WTC11 (cell line): Measurements from ENCODE around the gene IPO13. TPM values are rescaled to one million over a fixed set of nuclear protein-coding genes. Genes with fewer than 3 reads are reported as not detected.

Experiments used
- ATAC-seq: fragments of 200-7000 bp; cut with Tn5 transposase; 2 replicates; pipeline ENCODE4 v1.10.0; 2021; ENCODE audit warnings: mild to moderate bottlenecking, moderate library complexity
- CTCF ChIA-PET: fragments of 300-600 bp; sonication (Branson Sonifier 250); formaldehyde crosslinking; loops from one replicate; lab custom pipeline; 2021; ENCODE audit warnings: antibody characterized with exemption; lab: Charles Lee
- POLR2A ChIA-PET: fragments of 350-600 bp; sonication (Branson Sonifier 250); formaldehyde crosslinking; loops from one replicate; lab custom pipeline; 2021; ENCODE audit warnings: antibody characterized with exemption; lab: Charles Lee
- DNase-seq: peaks from one replicate; pipeline ENCODE4 v3.0.0; 2021; ENCODE audit warnings: low spot score
- H3K27ac Mint-ChIP-seq: 2 replicates; pipeline ENCODE4 v1.8.0; 2021; ENCODE audit warnings: mixed read lengths
- H3K27me3 Mint-ChIP-seq: 2 replicates; pipeline ENCODE4 v1.8.0; 2021; ENCODE audit warnings: low read depth, mild to moderate bottlenecking, moderate library complexity, mixed read lengths
- H3K36me3 Mint-ChIP-seq: 2 replicates; pipeline ENCODE4 v1.8.0; 2021; ENCODE audit warnings: mixed read lengths
- H3K4me1 Mint-ChIP-seq: 2 replicates; pipeline ENCODE4 v1.8.0; 2022; ENCODE audit warnings: mixed read lengths
- H3K4me3 Mint-ChIP-seq: 2 replicates; pipeline ENCODE4 v1.8.0; 2021; ENCODE audit warnings: mild to moderate bottlenecking, moderate library complexity, mixed read lengths
- H3K9me3 Mint-ChIP-seq: 2 replicates; pipeline ENCODE4 v1.8.0; 2021; ENCODE audit warnings: mixed read lengths
- CBFB ChIP-seq: sonication (generic); formaldehyde crosslinking; IDR thresholded peaks from 2 replicates; pipeline ENCODE4 v1.8.1; 2022; ENCODE audit warnings: mild to moderate bottlenecking, low read depth, missing genetic modification reagents
- CREM ChIP-seq: sonication (generic); formaldehyde crosslinking; IDR thresholded peaks from 2 replicates; pipeline ENCODE4 v1.8.1; 2022; ENCODE audit warnings: mild to moderate bottlenecking, missing genetic modification reagents, moderate library complexity
- ELF4 ChIP-seq: sonication (generic); formaldehyde crosslinking; IDR thresholded peaks from 2 replicates; pipeline ENCODE4 v1.8.1; 2022; ENCODE audit warnings: low read depth, mild to moderate bottlenecking, moderate library complexity, missing genetic modification reagents
- ESRRA ChIP-seq: sonication (generic); formaldehyde crosslinking; IDR thresholded peaks from 2 replicates; pipeline ENCODE4 v1.8.1; 2022; ENCODE audit warnings: mild to moderate bottlenecking, missing genetic modification reagents, borderline replicate concordance
- FOXJ3 ChIP-seq: sonication (generic); formaldehyde crosslinking; IDR thresholded peaks from 2 replicates; pipeline ENCODE4 v1.9.0; 2021; ENCODE audit warnings: missing genetic modification reagents, mild to moderate bottlenecking, borderline replicate concordance
- GRHL2 ChIP-seq: fragments of 250-450 bp; sonication (Bioruptor Pico); IDR thresholded peaks from 2 replicates; pipeline ENCODE4 v1.8.0; 2022; ENCODE audit warnings: mild to moderate bottlenecking, moderate library complexity; ENCODE audit not compliant: insufficient replicate concordance, severe bottlenecking
- HMGA2 ChIP-seq: fragments of 250-450 bp; sonication (Bioruptor Pico); IDR thresholded peaks from 2 replicates; pipeline ENCODE4 v1.4.0; 2021; ENCODE audit warnings: mild to moderate bottlenecking, moderate library complexity
- JUN ChIP-seq: sonication (generic); formaldehyde crosslinking; IDR thresholded peaks from 2 replicates; pipeline ENCODE4 v1.8.0; 2023; ENCODE audit warnings: mild to moderate bottlenecking, missing genetic modification reagents
- OVOL2 ChIP-seq: fragments of 250-450 bp; sonication (Bioruptor Pico); IDR thresholded peaks from 2 replicates; pipeline ENCODE4 v1.9.0; 2021; ENCODE audit warnings: mild to moderate bottlenecking, borderline replicate concordance
- SP1 ChIP-seq: sonication (generic); formaldehyde crosslinking; conservative IDR thresholded peaks from 2 replicates; pipeline ENCODE4 v1.8.1; 2022; ENCODE audit warnings: missing genetic modification reagents
- TCF7 ChIP-seq: sonication (generic); formaldehyde crosslinking; IDR thresholded peaks from 2 replicates; pipeline ENCODE4 v1.8.0; 2022; ENCODE audit warnings: mild to moderate bottlenecking, low read depth, missing genetic modification reagents, moderate library complexity
- ZNF121 ChIP-seq: sonication (generic); formaldehyde crosslinking; IDR thresholded peaks from 2 replicates; pipeline ENCODE4 v1.8.0; 2023; ENCODE audit warnings: missing genetic modification reagents
- ZNF263 ChIP-seq: sonication (generic); formaldehyde crosslinking; IDR thresholded peaks from 2 replicates; pipeline ENCODE4 v1.8.1; 2022; ENCODE audit warnings: low read depth, mild to moderate bottlenecking, moderate library complexity, missing genetic modification reagents
- ZNF396 ChIP-seq: fragments of 250-450 bp; sonication (Bioruptor Pico); IDR thresholded peaks from 2 replicates; pipeline ENCODE4 v1.8.0; 2021; ENCODE audit warnings: mild to moderate bottlenecking, moderate library complexity, borderline replicate concordance
- ZNF423 ChIP-seq: fragments of 250-450 bp; sonication (Bioruptor Pico); IDR thresholded peaks from 2 replicates; pipeline ENCODE4 v2.1.2; 2022; ENCODE audit warnings: mild to moderate bottlenecking, moderate library complexity
- ZNF671 ChIP-seq: fragments of 250-450 bp; sonication (Bioruptor Pico); IDR thresholded peaks from 2 replicates; pipeline ENCODE4 v1.8.0; 2021; ENCODE audit warnings: mild to moderate bottlenecking
- total RNA-seq: library from RNA; stranded (reverse); gene quantifications from 3 replicates; pipeline ENCODE4 v1.2.3, GENCODE V29; 2021
- TF ChIP-seq, protein P1 (sequence below): fragments of 250-450 bp; sonication (Bioruptor Pico); IDR thresholded peaks from 2 replicates; pipeline ENCODE4 v1.9.0; 2021; ENCODE audit warnings: mild to moderate bottlenecking
- TF ChIP-seq, protein P2 (sequence below): fragments of 200-600 bp; IDR thresholded peaks from 2 replicates; pipeline ENCODE4 v1.8.0; 2022; ENCODE audit warnings: antibody characterized with exemption
- TF ChIP-seq, protein P3 (sequence below): fragments of 250-450 bp; sonication (Bioruptor Pico); IDR thresholded peaks from 2 replicates; pipeline ENCODE4 v2.1.2; 2022; ENCODE audit warnings: mild to moderate bottlenecking, moderate library complexity
- TF ChIP-seq, protein P4 (sequence below): sonication (generic); formaldehyde crosslinking; IDR thresholded peaks from 2 replicates; pipeline ENCODE4 v1.8.1; 2022; ENCODE audit warnings: mild to moderate bottlenecking, missing genetic modification reagents, moderate library complexity, borderline replicate concordance
- TF ChIP-seq, protein P5 (sequence below): sonication (generic); formaldehyde crosslinking; conservative IDR thresholded peaks from 2 replicates; pipeline ENCODE4 v1.8.1; 2022; ENCODE audit warnings: mild to moderate bottlenecking, missing genetic modification reagents
- TF ChIP-seq, protein P6 (sequence below): sonication (generic); formaldehyde crosslinking; IDR thresholded peaks from 2 replicates; pipeline ENCODE4 v1.8.1; 2022; ENCODE audit warnings: low read depth, mild to moderate bottlenecking, moderate library complexity, missing genetic modification reagents, borderline replicate concordance
- TF ChIP-seq, protein P7 (sequence below): fragments of 250-450 bp; sonication (Bioruptor Pico); IDR thresholded peaks from 2 replicates; pipeline ENCODE4 v1.9.0; 2021; ENCODE audit warnings: mild to moderate bottlenecking, borderline replicate concordance
- TF ChIP-seq, protein P8 (sequence below): sonication (generic); formaldehyde crosslinking; IDR thresholded peaks from 2 replicates; pipeline ENCODE4 v1.8.0; 2022; ENCODE audit warnings: mild to moderate bottlenecking, missing genetic modification reagents

The IPO13 gene
- total RNA-seq, 1 experiment from 2014 or later, result 24.2 TPM

DNA sequence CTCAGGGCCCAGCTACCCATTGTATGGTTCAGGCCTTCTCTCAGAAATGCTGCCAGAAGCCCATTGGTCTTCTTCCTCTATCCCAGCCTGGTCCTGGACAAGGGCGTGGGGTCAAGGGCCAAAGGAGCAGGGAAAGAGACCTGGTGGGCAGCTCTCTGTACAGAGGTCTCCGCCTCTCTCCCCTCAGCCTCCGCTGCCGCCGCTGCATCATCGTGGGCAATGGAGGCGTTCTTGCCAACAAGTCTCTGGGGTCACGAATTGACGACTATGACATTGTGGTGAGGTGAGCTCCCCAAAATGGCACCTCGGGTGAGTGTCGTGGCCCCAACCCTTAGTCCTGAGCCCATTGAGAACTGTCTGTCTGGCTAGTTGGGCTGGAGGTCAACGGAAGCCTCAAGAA, 47.8 kb upstream of the IPO13 start:
- ChIA-PET CTCF (interaction anchor here (0.5 to 5.8 kb wide), 2 partner anchors 36 to 149 kb away, joined by 3 to 28 read pairs; no protein-coding TSS in a partner anchor), POLR2A (no interaction called here)
- no peak for ATAC-seq
- no peak for DNase-seq
- Mint-ChIP-seq H3K27ac (no peak overlapping the region), H3K27me3 (peaks cover 3% of the 10 kb centered on the region), H3K9me3 (no peaks in the 10 kb centered on the region), H3K4me1 (no peaks in the 10 kb centered on the region), H3K4me3 (no peak overlapping the region), H3K36me3 (no peaks in the 10 kb centered on the region)
- TF ChIP-seq CBFB (CRISPR knock-in tag) (no peak), ZNF396 (CRISPR knock-in tag) (no peak), CREM (CRISPR knock-in tag) (no peak), ZNF671 (CRISPR knock-in tag) (no peak), ZNF423 (CRISPR knock-in tag) (no peak), ELF4 (CRISPR knock-in tag) (no peak), FOXJ3 (CRISPR knock-in tag) (no peak), GRHL2 (no peak), SP1 (CRISPR knock-in tag) (no peak), ESRRA (CRISPR knock-in tag) (no peak), JUN (no peak), OVOL2 (CRISPR knock-in tag) (no peak), TCF7 (CRISPR knock-in tag) (no peak), HMGA2 (CRISPR knock-in tag) (no peak)
- TF ChIP-seq, protein P1, sequence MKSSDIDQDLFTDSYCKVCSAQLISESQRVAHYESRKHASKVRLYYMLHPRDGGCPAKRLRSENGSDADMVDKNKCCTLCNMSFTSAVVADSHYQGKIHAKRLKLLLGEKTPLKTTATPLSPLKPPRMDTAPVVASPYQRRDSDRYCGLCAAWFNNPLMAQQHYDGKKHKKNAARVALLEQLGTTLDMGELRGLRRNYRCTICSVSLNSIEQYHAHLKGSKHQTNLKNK, result no peak
- TF ChIP-seq, protein P2, sequence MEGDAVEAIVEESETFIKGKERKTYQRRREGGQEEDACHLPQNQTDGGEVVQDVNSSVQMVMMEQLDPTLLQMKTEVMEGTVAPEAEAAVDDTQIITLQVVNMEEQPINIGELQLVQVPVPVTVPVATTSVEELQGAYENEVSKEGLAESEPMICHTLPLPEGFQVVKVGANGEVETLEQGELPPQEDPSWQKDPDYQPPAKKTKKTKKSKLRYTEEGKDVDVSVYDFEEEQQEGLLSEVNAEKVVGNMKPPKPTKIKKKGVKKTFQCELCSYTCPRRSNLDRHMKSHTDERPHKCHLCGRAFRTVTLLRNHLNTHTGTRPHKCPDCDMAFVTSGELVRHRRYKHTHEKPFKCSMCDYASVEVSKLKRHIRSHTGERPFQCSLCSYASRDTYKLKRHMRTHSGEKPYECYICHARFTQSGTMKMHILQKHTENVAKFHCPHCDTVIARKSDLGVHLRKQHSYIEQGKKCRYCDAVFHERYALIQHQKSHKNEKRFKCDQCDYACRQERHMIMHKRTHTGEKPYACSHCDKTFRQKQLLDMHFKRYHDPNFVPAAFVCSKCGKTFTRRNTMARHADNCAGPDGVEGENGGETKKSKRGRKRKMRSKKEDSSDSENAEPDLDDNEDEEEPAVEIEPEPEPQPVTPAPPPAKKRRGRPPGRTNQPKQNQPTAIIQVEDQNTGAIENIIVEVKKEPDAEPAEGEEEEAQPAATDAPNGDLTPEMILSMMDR, result no peak
- TF ChIP-seq, protein P3, sequence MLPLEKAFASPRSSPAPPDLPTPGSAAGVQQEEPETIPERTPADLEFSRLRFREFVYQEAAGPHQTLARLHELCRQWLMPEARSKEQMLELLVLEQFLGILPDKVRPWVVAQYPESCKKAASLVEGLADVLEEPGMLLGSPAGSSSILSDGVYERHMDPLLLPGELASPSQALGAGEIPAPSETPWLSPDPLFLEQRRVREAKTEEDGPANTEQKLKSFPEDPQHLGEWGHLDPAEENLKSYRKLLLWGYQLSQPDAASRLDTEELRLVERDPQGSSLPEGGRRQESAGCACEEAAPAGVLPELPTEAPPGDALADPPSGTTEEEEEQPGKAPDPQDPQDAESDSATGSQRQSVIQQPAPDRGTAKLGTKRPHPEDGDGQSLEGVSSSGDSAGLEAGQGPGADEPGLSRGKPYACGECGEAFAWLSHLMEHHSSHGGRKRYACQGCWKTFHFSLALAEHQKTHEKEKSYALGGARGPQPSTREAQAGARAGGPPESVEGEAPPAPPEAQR (CRISPR knock-in tag), result no peak
- TF ChIP-seq, protein P4, sequence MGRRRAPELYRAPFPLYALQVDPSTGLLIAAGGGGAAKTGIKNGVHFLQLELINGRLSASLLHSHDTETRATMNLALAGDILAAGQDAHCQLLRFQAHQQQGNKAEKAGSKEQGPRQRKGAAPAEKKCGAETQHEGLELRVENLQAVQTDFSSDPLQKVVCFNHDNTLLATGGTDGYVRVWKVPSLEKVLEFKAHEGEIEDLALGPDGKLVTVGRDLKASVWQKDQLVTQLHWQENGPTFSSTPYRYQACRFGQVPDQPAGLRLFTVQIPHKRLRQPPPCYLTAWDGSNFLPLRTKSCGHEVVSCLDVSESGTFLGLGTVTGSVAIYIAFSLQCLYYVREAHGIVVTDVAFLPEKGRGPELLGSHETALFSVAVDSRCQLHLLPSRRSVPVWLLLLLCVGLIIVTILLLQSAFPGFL (CRISPR knock-in tag), result no peak
- TF ChIP-seq, protein P5, sequence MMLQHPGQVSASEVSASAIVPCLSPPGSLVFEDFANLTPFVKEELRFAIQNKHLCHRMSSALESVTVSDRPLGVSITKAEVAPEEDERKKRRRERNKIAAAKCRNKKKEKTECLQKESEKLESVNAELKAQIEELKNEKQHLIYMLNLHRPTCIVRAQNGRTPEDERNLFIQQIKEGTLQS (CRISPR knock-in tag), result no peak
- TF ChIP-seq, protein P6, sequence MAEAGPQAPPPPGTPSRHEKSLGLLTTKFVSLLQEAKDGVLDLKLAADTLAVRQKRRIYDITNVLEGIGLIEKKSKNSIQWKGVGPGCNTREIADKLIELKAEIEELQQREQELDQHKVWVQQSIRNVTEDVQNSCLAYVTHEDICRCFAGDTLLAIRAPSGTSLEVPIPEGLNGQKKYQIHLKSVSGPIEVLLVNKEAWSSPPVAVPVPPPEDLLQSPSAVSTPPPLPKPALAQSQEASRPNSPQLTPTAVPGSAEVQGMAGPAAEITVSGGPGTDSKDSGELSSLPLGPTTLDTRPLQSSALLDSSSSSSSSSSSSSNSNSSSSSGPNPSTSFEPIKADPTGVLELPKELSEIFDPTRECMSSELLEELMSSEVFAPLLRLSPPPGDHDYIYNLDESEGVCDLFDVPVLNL, result no peak

DNA sequence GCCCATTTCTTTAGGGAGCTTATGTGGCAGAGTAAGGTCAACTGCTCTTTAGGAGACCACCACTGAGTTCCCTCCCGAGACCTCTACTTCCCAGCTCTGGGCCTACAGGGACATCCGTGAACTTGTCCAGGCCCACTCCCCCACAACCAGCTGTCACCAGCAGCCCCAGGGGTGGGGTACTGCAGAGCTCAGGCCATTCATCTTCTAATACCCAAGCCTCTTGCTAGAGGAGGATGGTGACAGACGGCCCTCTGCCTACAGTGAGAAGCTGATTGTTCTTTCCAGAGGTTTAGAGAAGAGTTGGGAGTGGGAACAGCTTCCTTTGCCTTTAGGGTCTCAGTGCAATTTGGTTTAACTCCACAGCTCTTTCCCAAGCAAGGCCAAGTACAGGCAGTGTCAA, 46.4 kb upstream of the IPO13 start:
- Mint-ChIP-seq H3K9me3 (no peaks in the 10 kb centered on the region), H3K27ac (peak overlapping the region; percentile 73; the same call in 1 of the 2 replicates), H3K4me1 (no peaks in the 10 kb centered on the region), H3K27me3 (peaks cover 14% of the 10 kb centered on the region), H3K4me3 (no peak overlapping the region), H3K36me3 (no peaks in the 10 kb centered on the region)
- POLR2A ChIA-PET, result no interaction called here
- CTCF ChIA-PET, result interaction anchor here (0.7 to 5.8 kb wide), 5 partner anchors 17 to 47 kb away, joined by 3 to 28 read pairs (median 4); no protein-coding TSS in a partner anchor
- DNase-seq (no peak), ATAC-seq (no peak)
- TF ChIP-seq, protein P7, sequence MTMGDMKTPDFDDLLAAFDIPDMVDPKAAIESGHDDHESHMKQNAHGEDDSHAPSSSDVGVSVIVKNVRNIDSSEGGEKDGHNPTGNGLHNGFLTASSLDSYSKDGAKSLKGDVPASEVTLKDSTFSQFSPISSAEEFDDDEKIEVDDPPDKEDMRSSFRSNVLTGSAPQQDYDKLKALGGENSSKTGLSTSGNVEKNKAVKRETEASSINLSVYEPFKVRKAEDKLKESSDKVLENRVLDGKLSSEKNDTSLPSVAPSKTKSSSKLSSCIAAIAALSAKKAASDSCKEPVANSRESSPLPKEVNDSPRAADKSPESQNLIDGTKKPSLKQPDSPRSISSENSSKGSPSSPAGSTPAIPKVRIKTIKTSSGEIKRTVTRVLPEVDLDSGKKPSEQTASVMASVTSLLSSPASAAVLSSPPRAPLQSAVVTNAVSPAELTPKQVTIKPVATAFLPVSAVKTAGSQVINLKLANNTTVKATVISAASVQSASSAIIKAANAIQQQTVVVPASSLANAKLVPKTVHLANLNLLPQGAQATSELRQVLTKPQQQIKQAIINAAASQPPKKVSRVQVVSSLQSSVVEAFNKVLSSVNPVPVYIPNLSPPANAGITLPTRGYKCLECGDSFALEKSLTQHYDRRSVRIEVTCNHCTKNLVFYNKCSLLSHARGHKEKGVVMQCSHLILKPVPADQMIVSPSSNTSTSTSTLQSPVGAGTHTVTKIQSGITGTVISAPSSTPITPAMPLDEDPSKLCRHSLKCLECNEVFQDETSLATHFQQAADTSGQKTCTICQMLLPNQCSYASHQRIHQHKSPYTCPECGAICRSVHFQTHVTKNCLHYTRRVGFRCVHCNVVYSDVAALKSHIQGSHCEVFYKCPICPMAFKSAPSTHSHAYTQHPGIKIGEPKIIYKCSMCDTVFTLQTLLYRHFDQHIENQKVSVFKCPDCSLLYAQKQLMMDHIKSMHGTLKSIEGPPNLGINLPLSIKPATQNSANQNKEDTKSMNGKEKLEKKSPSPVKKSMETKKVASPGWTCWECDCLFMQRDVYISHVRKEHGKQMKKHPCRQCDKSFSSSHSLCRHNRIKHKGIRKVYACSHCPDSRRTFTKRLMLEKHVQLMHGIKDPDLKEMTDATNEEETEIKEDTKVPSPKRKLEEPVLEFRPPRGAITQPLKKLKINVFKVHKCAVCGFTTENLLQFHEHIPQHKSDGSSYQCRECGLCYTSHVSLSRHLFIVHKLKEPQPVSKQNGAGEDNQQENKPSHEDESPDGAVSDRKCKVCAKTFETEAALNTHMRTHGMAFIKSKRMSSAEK (CRISPR knock-in tag), result no peak
- TF ChIP-seq ZNF121 (CRISPR knock-in tag) (no peak), ZNF263 (CRISPR knock-in tag) (no peak)
- TF ChIP-seq, protein P8, sequence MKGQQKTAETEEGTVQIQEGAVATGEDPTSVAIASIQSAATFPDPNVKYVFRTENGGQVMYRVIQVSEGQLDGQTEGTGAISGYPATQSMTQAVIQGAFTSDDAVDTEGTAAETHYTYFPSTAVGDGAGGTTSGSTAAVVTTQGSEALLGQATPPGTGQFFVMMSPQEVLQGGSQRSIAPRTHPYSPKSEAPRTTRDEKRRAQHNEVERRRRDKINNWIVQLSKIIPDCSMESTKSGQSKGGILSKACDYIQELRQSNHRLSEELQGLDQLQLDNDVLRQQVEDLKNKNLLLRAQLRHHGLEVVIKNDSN, result no peak
